ENCODE data around the gene FGF1.

Gene FGF1

DNA sequence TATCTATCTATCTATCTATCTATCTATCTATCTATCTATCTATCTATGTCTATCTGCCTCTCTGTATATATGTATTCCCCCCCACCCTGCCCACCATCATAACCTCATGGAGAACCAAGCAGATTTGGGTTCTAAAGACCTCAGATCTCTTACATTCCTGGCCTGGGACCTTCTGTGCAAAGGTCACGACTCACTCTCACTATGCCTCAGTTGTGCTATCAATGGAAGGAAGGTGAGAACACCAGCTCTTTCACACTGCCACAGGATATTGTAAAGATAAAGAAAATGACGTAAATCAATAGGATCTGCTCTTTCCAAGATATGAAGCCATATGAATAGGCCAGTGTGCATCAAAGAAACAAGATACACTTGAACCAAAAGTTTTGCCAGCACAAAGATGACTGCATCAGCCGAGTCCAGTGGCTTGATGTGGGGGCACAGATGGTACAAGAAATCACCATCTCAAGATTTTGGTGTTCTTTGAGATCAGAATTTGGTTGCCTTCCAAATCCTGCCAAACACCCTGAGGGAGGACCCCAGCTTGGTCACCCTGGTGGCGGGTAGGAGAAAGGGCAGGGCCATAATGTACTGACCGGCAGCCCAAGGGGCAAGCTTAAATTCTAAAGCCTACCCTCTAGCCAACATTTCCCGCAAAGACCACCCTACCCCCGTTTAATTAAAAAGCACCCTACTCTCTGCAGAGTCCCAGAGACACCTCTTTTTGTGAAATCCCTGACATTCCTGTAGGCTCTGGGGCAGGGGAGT lies 8.4 kb upstream of the FGF1 start:
- no peak for DNase-seq

DNA sequence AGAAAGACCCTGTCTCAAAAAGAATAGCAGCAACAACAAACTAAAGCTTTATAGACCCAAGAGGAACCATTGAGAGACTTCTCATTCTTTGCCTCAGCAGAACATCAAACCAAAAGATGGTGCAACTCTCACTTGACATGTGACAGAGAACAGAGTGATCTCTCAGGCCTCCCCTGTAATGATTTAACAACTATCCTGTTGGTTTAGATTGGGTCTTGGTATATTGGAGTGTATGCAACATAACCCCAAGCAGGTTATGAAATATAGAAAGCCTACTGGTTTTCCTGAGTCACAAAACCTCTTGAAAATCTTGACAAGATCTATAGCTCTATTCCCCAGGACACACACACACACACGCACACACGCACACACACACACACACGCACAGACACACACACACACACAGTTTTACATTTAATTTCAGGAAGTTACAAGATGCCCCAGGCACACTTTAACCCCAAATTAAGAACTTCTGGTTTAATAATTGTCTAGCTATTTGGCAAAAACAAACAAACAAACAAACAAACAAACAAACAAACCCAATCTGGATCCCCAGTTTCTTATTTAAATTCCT lies 6.5 kb upstream of the FGF1 start:
- no peak for DNase-seq

DNA sequence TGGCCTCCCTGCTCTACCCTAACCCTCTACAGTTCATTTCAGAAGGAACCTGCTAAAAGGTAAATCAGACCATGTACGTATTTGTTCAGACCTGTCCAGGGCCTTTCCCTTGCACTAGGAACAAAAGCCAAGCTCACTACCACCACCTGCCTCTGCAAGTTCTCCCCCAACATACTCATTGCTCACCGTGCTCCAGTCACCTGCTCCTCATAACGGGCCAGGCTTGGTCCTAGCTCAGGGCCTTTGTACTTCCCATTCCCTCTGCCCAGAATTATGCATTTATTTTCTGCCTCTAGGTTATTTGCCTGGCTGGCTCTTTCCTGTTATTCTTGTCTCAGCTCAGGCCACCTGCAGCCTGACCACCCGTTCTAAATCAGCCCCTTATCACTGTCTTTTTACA lies 4.8 kb upstream of the FGF1 start:
- peak; percentile 26 for DNase-seq

DNA sequence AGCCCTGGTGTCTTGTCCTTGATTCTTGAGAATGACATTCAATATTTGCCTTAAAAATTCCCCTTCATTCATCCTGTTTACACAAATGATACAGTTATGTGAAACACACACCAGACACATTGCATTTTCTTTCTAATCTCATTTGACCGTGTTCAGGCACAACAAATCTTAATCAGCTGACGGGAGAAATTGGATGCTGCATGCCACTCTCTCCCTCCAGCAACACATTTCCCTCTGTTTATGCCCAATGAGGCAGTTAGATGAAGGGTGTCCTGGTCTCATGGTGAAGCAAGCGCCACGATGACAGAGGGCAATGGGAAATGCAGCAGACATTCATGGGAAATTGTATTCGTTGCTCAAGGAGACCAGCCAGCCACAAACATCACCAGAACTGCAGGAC lies 3.2 kb upstream of the FGF1 start:
- no peak for DNase-seq

DNA sequence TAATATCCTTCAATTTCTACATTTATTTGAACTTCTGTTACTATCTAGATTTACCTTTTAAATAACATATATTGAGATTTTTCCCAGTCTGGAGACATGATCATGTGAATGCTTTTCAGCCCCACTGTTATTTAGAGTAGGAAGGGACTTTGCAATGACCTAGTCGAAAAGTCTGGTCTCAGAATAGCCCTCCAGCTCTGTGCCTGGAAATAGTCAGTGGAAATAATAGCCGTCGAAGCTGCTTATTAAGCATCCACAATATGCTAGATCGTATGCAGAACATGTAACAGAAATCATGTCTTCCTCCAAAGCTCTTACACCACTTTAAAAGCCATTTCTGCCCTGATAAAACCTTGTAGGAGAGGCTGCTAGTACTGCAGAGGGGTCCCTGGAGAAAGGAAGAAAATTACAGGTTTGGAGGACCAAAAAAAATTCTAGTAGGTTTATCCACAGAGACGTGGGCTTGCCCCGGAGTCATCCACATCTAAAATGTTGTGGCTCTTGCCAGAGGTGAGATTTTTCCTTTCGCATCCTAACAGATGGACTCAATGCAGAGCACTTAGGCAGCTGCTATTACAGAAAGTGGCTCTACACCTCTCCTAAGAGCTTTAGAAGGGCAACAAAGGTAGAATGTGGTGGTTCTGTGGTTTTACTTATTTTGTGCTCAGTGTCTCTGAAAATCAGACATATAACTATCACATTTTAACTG lies 2.5 kb upstream of the FGF1 start:
- no peak for DNase-seq

DNA sequence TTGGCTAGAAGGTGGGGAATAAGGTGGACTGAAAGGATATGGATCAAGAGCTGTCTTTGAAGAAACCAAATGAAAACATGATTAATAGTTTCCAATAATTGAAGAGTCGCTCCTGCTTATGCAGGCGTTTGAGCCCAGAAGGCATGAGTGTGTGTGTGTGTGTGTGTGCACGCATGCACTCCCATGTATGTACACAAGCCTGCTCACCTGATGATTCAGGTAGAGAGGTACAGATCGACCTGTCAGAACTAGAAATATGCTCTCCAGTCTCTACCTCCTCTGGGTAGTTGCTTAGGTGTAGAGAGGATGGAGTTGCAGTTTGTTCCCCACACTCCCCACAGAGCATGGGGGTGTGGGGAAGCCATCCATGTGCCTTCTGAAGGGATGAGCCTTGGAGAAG lies 1.1 kb upstream of the FGF1 start:
- DNase-seq, result no peak

DNA sequence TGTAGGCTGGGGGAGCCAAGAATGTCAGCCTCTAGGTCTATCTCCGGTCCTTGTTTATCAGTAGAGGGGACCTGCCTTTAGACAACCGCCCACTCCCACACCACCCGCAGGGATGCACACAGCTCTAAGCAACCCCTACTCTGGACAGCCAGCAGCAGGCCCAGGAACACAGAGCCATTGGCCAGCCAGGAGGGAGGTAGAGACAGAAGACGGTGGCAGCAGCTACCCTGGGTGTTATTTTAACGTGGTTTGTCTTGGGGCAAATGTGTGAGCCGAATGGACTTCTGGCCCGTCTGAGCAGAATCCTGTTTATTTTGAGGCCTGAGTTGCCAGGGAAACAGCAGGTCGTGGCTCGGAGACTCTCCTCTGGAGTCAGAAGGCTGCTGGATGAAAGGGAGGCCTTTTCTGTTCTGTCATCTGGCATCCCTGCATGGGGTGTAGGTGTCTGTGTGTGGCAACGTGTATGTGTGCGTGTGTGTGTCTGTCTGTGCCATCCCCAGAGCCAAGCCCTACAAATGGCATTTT lies 382 bp upstream of the FGF1 start:
- no peak for DNase-seq

DNA sequence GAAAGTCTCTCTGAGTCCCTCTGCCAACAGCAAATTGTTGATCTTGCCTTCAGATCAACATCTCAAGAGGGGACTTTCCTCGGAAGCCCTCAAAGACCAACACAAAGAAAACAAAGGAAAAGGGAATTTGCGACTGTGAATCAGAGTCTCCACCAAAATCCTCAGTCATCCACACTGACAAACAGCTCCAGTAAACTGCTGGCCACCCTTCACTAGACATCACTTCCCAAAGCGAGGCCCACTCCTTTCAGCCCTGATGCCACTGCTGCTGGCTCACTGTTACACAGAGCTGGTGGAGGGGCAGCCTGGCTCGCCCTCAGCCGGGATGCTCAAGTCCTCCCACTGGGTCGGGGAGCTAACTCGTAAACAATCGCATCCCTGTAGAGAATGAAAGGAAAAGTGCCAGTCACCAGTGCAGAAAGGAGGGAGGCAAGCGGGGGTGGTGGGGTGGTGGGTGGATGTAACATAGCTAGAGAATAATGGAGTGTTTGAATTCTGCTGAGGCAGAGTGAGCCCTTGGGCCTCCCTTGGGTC lies 1.3 kb downstream of the FGF1 start:
- DNase-seq, result no peak

DNA sequence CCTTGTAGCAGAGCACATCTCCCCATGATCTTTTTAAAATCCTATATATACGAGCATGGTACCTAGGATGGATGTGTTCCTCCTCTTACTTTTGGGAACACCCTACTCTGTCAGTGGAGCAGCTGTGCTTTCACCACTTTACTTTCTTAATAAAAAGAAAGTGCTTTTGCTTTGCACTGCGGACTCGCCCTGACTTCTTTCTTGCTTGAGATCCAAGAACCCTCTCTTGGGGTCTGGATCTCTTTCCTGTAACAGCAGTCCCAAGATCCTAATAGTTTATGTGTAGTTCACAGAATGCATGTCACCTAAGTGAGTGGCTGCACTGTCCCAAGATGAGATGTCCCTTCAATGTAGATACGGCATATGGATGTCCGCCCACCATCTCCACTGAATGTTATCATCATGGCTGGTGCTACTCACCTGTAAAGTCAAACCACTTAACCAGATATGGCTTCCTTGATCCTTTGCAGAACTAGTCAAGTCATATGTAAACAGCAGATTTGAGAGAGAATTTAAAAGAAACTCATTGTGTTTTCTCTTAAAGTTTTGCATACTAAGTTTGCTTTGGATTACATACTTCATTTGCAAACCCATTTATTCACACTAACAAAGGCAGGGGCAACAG lies 1.9 kb downstream of the FGF1 start:
- no peak for DNase-seq

DNA sequence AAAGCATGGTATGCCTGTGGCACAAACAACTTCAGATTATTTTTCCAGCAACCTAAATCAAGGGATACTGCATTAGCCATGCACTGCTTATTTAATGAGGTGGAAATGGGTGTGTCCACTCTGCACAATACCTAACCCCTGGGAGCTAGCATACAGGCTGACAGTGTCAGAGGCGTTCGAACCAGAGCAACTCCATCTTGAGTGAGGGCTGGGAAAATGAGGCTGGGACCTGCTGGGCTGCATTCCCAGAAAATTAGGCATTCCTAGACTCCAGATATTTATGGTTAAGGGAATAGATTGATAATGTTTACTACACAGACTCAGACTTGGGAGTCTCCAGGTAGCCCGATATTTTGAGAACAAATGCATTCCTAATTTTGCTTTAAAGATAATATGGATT lies 2.8 kb downstream of the FGF1 start:
- DNase-seq, result no peak

DNA sequence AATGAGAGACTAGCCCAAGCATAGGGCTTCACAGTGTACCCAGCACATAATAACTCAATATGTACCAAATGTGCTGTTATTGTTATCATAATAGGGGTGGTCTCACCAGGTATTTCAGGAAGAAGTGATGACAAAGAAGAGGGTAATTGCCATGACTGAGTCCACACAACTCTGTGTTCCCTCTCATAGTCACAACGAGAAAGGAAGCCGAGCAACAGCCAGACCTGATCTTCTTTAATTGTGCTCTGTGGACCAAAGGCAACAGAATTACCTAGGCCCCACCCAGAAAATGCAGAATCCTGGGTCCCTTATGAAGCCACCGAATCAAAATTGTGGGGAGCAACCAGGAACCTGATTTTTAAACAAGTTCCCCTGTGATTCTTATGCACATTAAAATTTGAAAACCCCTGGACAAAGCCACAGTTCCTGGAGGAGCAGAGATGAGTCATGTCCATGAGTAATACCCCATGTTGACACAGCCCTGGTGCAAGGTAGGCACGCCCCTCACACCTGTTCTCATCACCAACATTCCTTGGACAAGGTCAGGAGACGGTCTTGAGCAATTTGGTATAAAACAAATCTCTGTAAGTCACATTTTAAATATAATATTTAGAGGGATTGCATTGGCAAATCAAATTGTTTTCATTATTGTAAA lies 5.2 kb downstream of the FGF1 start:
- DNase-seq, result no peak

DNA sequence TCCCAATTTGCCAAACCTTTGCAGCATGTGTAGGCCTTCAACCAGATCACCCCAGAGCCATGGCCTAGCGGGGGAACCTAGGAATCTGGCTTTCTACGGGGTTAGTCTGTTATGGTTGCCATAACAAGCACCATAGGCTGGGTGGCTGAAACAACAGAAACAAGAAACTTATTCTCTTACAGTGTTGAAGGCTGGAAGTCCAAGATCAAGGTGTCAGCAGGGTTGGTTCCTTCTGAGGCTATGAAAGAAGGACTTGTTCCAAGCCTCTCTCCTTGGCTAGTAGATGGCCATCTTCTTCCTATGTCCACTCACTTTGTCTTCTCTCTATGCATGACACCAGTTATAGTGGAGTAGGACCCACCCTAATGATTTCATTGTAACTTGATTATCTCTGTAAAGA lies 6.1 kb downstream of the FGF1 start:
- DNase-seq, result no peak

DNA sequence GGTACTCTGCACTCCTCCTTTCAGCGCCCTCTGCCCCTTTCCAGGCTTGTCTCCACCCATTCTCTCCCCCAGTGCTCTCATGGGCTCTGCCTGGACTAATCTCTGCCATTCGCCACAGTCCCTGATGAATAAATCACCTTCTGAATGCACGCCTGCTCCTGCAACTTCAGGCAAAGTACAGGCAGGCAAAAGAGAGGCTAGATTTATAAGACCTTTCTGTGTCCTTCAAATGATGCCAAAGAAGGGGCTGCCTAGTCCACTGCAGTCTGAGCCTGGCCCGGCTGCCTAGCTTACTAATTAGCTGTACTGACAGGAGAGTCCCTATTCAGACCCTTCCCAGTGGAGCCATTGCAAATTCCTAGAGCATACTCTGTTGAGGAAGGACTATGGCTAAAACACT lies 7.4 kb downstream of the FGF1 start:
- DNase-seq, result no peak

DNA sequence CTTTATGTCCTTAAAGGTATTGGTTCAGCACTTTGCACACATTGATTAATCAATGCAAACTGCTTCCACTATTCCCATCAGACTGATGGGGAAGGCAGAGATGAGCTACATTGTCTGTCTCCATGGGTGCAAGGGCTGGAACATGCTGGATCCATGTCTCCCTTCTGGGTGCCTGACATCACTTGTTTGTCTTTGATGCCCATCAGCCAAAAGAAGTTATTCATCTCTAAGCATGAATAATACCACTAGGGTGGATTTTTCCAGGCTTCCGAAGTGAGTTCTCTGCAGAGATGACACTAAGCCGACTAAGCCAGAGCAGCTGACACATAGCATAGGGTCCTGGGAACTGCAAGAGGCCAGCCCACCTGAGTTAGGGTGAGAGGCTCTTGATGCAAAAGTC lies 8.7 kb downstream of the FGF1 start:
- no peak for DNase-seq

DNA sequence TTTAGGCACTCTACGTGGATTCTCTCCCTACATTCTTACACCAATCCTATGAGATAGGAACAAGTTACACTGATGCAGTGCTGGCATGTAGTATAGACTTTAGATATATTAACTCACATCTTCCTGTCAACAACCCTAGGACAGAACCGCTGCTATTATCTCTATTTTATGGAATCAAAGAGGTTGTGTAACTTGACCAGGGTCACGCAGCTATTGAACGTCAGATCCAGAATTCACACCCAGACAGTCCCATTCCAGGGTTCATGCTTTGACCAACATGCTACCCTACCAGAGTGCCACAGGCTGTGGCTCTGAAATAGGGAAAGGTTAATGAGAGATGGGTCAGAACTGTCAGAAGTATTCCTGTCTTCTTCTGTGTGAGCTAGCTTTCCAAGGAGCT lies 9.6 kb downstream of the FGF1 start:
- no peak for DNase-seq

DNA sequence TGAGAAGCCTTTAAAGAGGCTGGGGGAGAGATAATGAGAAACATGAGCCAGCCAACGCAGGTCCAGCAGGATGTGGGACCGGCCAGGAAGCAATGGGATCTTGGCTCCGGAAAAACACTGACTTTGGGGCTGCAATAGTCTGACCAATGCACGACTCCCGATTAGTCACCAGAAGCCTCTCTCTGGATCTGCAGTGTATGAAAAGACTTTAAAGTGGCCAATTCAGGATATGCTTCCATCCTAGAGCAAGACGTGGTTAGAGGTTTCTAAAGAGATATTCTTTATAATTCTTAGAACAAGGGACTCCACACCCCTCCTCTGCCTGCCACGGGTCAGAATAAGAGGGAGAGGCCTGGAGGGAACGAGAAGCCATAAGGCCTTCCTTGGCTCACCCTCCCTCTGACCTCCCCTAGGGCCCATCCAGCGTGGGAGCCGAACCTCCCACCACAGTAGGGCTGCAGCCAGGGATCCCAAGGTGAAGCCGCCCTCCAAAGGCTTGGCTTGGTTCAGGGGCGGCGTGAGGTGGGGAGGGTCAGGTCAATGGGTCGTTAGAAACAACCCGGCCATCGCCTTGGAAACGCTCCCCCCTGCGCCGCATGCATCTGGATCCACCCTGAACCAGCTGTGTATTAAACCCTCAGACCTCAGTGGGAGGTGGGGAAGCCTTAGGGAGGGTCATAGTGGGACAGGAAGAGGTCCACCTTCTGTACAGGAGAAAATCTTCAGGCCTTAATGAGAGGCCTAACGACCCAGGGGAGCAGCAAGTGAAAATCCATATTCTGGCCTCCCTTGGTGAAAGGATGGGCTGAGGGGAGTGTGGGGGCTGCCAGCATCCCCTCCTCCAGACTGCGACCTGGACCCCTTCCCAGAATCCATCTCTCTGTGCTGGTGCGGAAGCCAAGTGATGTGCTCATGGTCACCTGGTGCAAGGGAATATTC lies 11.1 kb downstream of the FGF1 start:
- no peak for DNase-seq

DNA sequence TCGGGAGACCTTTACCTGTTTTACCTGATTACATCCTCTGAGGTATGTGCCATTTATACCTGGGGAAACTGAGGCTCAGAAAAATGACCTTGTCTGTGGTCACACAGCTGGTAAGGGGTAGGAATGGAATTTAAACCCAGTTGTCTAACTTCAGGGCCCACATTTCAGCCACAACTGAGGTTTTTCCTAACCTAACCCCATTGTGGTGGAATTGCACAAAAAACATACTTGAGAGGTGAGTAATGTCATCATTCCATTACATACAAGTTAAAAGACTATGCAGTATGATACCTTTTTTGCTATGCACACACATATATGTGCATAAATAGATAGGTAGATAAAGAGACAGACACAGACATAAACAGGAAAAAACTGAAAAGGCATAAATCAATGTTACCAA lies 14.1 kb downstream of the FGF1 start:
- no peak for DNase-seq

DNA sequence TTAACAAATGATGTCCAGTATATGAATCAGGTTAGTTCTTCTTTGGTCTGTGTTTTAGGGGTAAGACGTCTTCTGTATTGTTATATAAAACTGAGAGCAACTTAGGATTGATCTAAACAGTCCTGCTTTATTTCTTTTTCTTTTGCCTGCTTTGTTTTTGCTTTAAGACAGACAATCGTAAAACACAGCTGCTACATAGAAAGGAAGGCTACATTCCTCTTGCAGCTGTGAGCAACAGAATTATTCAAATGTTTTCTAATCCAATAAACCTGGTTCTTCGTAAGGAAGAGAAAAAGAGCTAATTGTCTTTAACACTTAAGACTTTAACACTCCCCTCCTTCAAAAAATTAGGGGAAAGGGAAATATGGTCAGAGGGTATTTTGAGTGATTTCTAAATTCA lies 14.6 kb downstream of the FGF1 start:
- no peak for DNase-seq

DNA sequence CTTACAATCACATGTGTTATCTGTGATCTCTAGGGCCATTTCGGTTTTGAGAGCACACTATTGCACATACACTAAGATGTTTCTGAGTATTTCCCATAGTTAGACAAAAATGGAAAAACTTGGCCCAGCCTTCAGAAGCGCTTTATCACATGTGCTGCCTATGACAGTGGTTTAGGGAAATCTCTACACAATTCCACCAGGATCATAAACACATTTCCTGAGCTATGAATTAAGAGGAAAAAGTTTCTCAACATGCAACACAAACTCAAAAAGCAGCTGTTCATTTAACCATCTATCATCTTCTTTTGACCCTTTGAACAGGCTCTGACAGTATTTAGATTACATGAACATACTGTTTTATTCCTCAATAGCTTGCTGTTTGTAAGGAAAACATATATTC lies 15.1 kb downstream of the FGF1 start:
- no peak for DNase-seq

DNA sequence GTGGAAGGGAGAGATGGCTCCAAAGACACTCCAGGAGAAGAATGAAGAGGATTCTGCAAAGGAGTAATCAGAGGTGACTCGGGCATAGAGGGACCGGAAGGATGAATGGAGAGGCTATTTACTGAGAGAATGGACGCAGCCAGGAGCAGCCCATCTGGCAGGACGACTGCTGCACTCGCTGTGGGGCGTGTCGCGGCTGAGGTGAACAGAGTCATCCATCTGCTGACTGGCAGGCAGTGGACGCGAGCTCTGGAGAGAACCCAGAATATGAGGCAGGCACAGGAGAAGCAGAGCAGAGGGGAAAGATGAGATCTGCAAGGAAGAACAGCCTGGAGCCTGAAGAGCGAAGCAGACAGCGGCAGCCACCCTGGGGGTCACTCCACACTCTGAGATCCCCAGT lies 16.4 kb downstream of the FGF1 start:
- no peak for DNase-seq

DNA sequence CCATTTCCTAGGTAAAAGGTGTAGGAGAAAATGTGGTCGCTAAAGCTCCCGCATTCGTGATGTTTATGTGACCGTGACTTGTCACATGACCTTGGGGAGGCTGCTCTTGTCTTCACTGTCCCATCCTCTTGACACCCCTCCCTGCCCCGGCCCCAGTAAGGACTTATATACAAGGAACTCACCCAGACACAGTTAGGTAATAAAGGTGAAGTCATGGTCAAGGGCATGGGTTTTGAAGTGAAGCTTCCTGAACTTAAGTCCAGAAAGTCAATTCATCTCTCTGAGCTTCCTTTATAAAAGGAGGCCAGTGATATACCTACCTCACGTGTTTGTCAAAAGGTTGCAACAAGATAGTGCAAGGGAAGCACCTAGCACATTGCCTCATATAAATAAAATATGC lies 17.6 kb downstream of the FGF1 start:
- no peak for DNase-seq

DNA sequence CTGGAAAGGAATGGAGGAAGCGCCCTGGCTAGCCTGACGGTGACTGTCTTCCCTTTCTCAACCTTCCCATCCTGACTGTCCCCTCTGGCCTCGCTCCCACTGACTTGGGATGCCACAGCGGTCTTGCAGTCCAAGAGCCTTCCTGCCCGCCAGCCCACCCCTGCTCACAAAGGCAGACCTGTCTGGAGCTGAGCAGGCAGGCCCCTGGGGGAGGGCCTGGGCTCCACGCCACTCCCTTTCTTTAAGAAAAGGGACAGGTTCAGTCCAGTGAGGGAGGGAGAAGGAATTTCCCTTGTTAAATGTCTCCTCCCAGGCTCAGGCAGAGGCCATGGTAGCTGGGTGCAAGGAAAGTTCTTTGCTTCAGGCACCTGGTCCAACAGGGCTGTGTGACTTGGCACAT lies 18.1 kb downstream of the FGF1 start:
- DNase-seq, result no peak

All from NCI-H774 (cell line).